Mucosa of rectum (tissue), 2 donors: ENCODE data around the gene SCN5A.

Source experiments
- H3K27ac ChIP-seq, 2 donors: one replicate each; pipeline ENCODE4 v1.7.0; 2013; ENCODE audit warnings: inconsistent platforms in 2 of 2, low read depth in 2 of 2, low read length in 2 of 2
- H3K27me3 ChIP-seq, 2 donors: one replicate each; pipeline ENCODE4 v1.7.0; 2013; ENCODE audit warnings: low read length in 2 of 2; ENCODE audit not compliant: control insufficient read depth in 2 of 2, insufficient read depth in 2 of 2
- H3K36me3 ChIP-seq, 2 donors: one replicate each; pipeline ENCODE4 v1.7.0; 2013; ENCODE audit warnings: low read length in 2 of 2; ENCODE audit not compliant: control insufficient read depth in 2 of 2, insufficient read depth in 2 of 2
- H3K4me1 ChIP-seq, 2 donors: one replicate each; pipeline ENCODE4 v1.7.0; 2013; ENCODE audit warnings: low read length in 2 of 2, mild to moderate bottlenecking in 1 of 2; ENCODE audit not compliant: control insufficient read depth in 2 of 2, insufficient read depth in 2 of 2
- H3K4me3 ChIP-seq, 2 donors: one replicate each; pipeline ENCODE4 v1.7.0; 2013; ENCODE audit warnings: low read length in 2 of 2
- H3K9ac ChIP-seq, 2 donors: one replicate each; pipeline ENCODE4 v1.7.0; 2013; ENCODE audit warnings: low read length in 2 of 2, low read depth in 1 of 2, mild to moderate bottlenecking in 1 of 2
- H3K9me3 ChIP-seq, 2 donors: one replicate each; pipeline ENCODE4 v1.7.0; 2013; ENCODE audit warnings: low read length in 2 of 2; ENCODE audit not compliant: control insufficient read depth in 2 of 2
- donor health status: healthy.
- donor health status: Normal muscosa, but diverticular disease.

Gene SCN5A

GRCh38 chr3:38563886-38564270 lies 85.6 kb downstream of the SCN5A start:
- Histone ChIP-seq H3K27ac (no peak overlapping the region), H3K27me3 (no peaks in the 10 kb centered on the region), H3K36me3 (no peaks in the 10 kb centered on the region), H3K9me3 (no peaks in the 10 kb centered on the region), H3K9ac (no peak overlapping the region), H3K4me3 (no peak overlapping the region), H3K4me1 (no peaks in the 10 kb centered on the region)

- H3K9me3 ChIP-seq, result no peaks in the 10 kb centered on the region
- H3K4me3 ChIP-seq, result no peak overlapping the region
- no peaks in the 10 kb centered on the region for H3K4me1 ChIP-seq
- no peak overlapping the region for H3K9ac ChIP-seq
- H3K27ac ChIP-seq, result no peak overlapping the region
- H3K27me3 ChIP-seq, result no peaks in the 10 kb centered on the region
- no peaks in the 10 kb centered on the region for H3K36me3 ChIP-seq
Observed at GRCh38 chr3:38563070-38563885, 86.2 kb downstream of the SCN5A start.

DNA sequence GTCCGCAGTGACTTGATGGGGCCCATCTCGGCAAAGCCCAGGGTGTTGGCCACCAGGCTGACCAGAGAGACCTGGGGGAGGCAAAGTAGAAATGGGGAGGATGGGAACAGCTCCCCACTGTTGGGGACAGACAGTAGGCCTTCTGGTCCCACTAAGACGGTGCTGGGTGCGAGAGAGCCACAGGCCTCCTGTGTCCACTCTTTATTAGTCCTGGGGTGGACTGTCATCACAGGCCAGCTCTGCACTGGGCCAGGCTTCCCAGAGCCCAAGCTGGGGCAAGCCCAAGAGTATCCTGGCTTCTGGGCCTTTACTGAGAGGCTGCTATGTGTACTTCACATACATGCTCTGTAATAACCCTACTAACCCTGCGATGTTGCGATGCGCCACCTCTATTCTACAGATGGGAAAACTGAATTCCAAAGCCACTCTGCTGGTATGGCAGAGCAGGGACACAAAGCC lies 87.0 kb downstream of the SCN5A start:
- Histone ChIP-seq H3K4me1 (no peaks in the 10 kb centered on the region), H3K4me3 (no peak overlapping the region), H3K36me3 (no peaks in the 10 kb centered on the region), H3K9ac (no peak overlapping the region), H3K27ac (no peak overlapping the region), H3K27me3 (no peaks in the 10 kb centered on the region), H3K9me3 (no peaks in the 10 kb centered on the region)

DNA sequence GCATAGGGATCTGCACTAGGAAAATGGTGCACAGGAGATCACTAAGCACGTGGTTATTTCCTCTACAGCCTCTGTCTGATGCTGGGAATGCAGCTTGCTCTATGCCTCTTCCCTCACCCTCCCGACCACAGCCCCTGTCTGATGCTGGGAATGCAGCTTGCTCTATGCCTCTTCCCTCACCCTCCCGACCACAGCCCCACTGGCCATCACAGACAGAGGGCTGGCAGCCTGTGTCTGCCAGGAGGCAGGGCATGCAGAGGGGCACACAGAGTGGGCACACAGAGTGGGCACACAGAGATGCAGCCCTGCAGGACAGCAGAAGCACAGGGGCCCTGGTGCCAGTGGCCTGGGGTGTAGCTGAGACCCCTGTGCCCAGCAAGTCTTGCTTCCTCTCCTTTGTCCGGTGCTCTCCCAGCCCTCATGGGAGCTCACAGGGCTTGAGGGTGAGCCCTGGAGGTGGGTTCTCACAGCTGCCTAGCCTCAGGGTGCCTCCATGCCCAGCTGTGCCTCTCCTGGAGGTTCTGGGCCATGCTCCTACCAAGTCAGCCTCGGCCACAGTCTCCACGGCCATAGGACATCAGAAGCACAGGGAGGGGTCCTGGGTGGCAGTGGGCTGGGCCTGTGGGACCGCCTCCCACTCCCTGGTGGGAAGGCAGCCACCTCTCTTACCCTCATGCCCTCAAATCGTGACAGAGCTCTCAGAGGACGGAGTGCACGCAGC lies 87.6 kb downstream of the SCN5A start:
- no peak overlapping the region for H3K4me3 ChIP-seq
- H3K4me1 ChIP-seq, result no peaks in the 10 kb centered on the region
- no peak overlapping the region for H3K27ac ChIP-seq
- no peaks in the 10 kb centered on the region for H3K27me3 ChIP-seq
- H3K36me3 ChIP-seq, result no peaks in the 10 kb centered on the region
- no peaks in the 10 kb centered on the region for H3K9me3 ChIP-seq
- no peak overlapping the region for H3K9ac ChIP-seq

DNA sequence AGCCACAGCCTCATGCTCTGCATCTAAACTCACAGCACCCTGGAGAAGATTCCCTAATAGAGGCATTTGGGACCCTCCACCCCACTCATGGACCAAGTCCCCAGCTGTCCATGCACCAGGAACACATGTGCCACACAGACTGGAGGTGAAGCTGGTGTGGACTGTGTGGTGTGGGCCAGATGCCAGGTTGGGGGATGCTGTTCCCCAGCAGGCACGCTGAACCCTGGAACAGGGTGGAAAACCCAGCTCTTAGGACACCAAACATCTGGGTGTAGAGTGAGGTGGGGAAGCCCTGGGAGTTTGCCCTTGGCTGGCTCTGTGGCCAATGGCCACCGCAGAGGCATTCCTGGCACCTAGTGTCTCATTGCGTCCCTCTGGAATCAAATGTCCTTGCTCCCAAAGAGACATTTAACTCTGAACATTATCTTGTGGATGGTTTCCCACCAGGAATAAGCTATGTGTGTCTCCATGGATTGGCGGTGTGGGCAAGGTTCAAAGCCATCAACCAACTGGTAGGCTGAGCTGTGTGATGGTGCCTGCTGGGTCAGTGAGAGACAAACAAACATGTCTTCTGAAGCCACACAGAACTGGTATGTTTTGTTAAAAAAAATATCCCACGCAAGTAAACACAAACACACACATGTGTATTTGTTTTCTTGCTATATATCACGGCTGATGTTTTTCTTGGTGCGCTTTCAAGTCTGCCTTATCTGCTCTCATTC lies 88.3 kb downstream of the SCN5A start:
- no peaks in the 10 kb centered on the region for H3K9me3 ChIP-seq
- H3K27me3 ChIP-seq, result no peaks in the 10 kb centered on the region
- H3K9ac ChIP-seq, result no peak overlapping the region
- H3K4me3 ChIP-seq, result no peak overlapping the region
- H3K27ac ChIP-seq, result no peak overlapping the region
- H3K36me3 ChIP-seq, result no peaks in the 10 kb centered on the region
- no peaks in the 10 kb centered on the region for H3K4me1 ChIP-seq

- no peaks in the 10 kb centered on the region for H3K36me3 ChIP-seq
- H3K9ac ChIP-seq, result no peak overlapping the region
- no peak overlapping the region for H3K27ac ChIP-seq
- H3K4me1 ChIP-seq, result no peaks in the 10 kb centered on the region
- no peaks in the 10 kb centered on the region for H3K27me3 ChIP-seq
- H3K9me3 ChIP-seq, result no peaks in the 10 kb centered on the region
- H3K4me3 ChIP-seq, result no peak overlapping the region
Observed at GRCh38 chr3:38560284-38560683, 89.2 kb downstream of the SCN5A start.

- H3K27ac ChIP-seq, result no peak overlapping the region
- H3K36me3 ChIP-seq, result no peaks in the 10 kb centered on the region
- H3K4me3 ChIP-seq, result no peak overlapping the region
- H3K4me1 ChIP-seq, result no peaks in the 10 kb centered on the region
- no peaks in the 10 kb centered on the region for H3K27me3 ChIP-seq
- no peaks in the 10 kb centered on the region for H3K9me3 ChIP-seq
- H3K9ac ChIP-seq, result no peak overlapping the region
Observed at GRCh38 chr3:38558864-38559263, 90.6 kb downstream of the SCN5A start.

DNA sequence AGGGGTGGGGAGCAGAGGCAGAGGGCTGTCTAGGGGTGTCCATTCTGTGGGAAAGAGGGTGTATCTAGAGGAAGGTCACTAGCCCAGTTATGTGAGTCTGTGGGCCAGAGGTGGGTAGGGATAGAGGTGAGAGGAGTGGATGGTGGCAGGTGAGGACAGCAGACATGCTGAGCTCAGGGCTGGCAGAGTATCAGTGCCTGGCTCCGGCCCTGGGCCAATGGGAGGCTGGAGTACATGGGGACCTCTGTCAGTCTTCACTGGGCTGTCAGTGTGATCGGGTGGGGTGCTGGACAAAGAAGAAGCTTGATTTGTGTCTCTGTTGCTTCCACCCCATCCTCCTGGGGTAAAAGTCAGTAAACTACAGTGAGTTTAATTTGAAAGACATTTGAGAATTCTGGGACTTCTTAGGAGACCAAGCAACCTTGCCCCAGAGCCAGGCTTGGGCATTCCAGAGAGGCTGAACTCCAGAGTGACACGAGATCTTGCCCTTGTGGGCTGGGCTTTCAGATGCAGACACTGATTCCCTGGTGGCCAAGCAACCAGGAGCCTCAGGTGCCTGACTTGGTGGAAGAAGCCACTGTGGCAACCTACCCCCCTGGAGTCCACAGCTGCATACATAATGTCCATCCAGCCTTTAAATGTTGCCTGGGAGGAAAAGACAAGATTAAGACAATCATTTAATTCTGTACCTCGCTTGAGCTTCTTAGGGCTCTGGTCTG lies 92.7 kb downstream of the SCN5A start:
- H3K4me1 ChIP-seq, result no peaks in the 10 kb centered on the region
- no peak overlapping the region for H3K4me3 ChIP-seq
- no peaks in the 10 kb centered on the region for H3K36me3 ChIP-seq
- H3K27ac ChIP-seq, result no peak overlapping the region
- H3K27me3 ChIP-seq, result no peaks in the 10 kb centered on the region
- no peaks in the 10 kb centered on the region for H3K9me3 ChIP-seq
- H3K9ac ChIP-seq, result no peak overlapping the region

DNA sequence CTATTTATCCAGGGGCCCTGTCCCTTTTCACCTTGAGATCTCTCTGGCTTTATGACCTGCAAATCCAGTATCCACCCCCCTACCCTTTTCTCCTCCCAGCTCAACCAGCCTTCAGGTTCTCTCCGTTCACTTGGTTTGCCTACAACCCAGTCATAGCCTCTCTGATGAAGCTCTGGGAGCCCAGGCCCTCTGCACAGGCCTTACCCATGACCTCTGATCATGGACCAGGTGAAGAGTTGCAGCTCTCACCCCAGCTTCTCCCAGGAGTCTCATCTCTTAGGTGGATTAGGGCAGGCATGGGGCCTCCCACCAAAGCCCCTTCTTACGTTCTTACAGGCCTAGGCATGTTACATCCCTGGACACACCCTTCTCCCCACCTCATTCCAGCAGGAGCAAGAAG lies 93.6 kb downstream of the SCN5A start:
- H3K4me1 ChIP-seq, result no peaks in the 10 kb centered on the region
- no peak overlapping the region for H3K27ac ChIP-seq
- H3K9me3 ChIP-seq, result no peaks in the 10 kb centered on the region
- H3K4me3 ChIP-seq, result no peak overlapping the region
- H3K36me3 ChIP-seq, result no peaks in the 10 kb centered on the region
- H3K9ac ChIP-seq, result no peak overlapping the region
- no peaks in the 10 kb centered on the region for H3K27me3 ChIP-seq
